CD1c-positive myeloid dendritic cell (primary cell): ENCODE results near the gene ARSK.
A peak's percentile ranks its signal among the peaks of the same experiment; 100 is the strongest.

ENCODE experiments used
- DNase-seq: peaks from one replicate; pipeline ENCODE4 v3.0.0-alpha.2; 2016; ENCODE audit errors: extremely low spot score

ARSK gene

GRCh38 chr5:95554647-95555548, at the start of gene ARSK, which contains the start of gene SKIC3:
ARSK (plus strand) TSS chr5:95555101; CDS start chr5:95555279, 178 bp downstream.
SKIC3 (minus strand) TSS chr5:95554977; CDS start chr5:95547150, 7,827 bp downstream.
- peak; percentile 99 for DNase-seq

GRCh38 chr5:95508550-95508949, 46.4 kb upstream of the ARSK start:
- no peak for DNase-seq

- no peak for DNase-seq
Measured at GRCh38 chr5:95511606-95512005, 43.3 kb upstream of the ARSK start.

- DNase-seq: no peak
Measured at GRCh38 chr5:95518417-95518816, 36.5 kb upstream of the ARSK start.

GRCh38 chr5:95519151-95519550, 35.8 kb upstream of the ARSK start:
- no peak for DNase-seq

- no peak for DNase-seq
Measured at GRCh38 chr5:95519681-95520080, 35.2 kb upstream of the ARSK start.

- no peak for DNase-seq
Measured at GRCh38 chr5:95520206-95520605, 34.7 kb upstream of the ARSK start.

GRCh38 chr5:95524423-95524822, 30.5 kb upstream of the ARSK start:
- no peak for DNase-seq

- no peak for DNase-seq
Measured at GRCh38 chr5:95526871-95527270, 28.0 kb upstream of the ARSK start.

GRCh38 chr5:95528565-95528964, 26.3 kb upstream of the ARSK start:
- no peak for DNase-seq

GRCh38 chr5:95530416-95530815, 24.5 kb upstream of the ARSK start:
- no peak for DNase-seq

- DNase-seq: no peak
Measured at GRCh38 chr5:95531491-95531890, 23.4 kb upstream of the ARSK start.

- no peak for DNase-seq
Measured at GRCh38 chr5:95532415-95532814, 22.5 kb upstream of the ARSK start.

- DNase-seq: no peak
Measured at GRCh38 chr5:95533106-95533505, 21.8 kb upstream of the ARSK start.

- DNase-seq: no peak
Measured at GRCh38 chr5:95533761-95534160, 21.1 kb upstream of the ARSK start.

- no peak for DNase-seq
Measured at GRCh38 chr5:95537501-95537900, 17.4 kb upstream of the ARSK start.

GRCh38 chr5:95543017-95543705, 11.7 kb upstream of the ARSK start:
- no peak for DNase-seq

GRCh38 chr5:95549030-95549429, 5.9 kb upstream of the ARSK start:
- no peak for DNase-seq

GRCh38 chr5:95554331-95554646, 612 bp upstream of the ARSK start:
- DNase-seq: no peak

- no peak for DNase-seq
Measured at GRCh38 chr5:95555553-95555952, 652 bp downstream of the ARSK start.

GRCh38 chr5:95557841-95558240, 2.9 kb downstream of the ARSK start:
- no peak for DNase-seq

- DNase-seq: no peak
Measured at GRCh38 chr5:95562282-95562681, 7.4 kb downstream of the ARSK start.

GRCh38 chr5:95563367-95563766, 8.5 kb downstream of the ARSK start:
- DNase-seq: no peak
